HFF-Myc (cell line): ENCODE measurements around the gene ANKRD20A1.
"Not testable (repeated sequence)": the region's sequence is repeated elsewhere in the genome, so short reads cannot be mapped to it uniquely, and the experiment has no call there.

Source experiments
- DNase-seq: peaks from one replicate; pipeline ENCODE4 v3.0.0-alpha.2; 2011; ENCODE audit warnings: low read depth; ENCODE audit errors: extremely low read depth
- H3K4me3 ChIP-seq: replicated peaks from 2 replicates; pipeline ENCODE4 v1.5.1; 2011; ENCODE audit warnings: low read depth, mild to moderate bottlenecking, control low read depth, low read length

The ANKRD20A1 gene

GRCh38 chr9:67858871-67859270 lies at the start of gene ANKRD20A1:
Gene ANKRD20A1, plus strand, starts transcription at chr9:67858931. Its CDS starts 496 bp downstream, at chr9:67859427.
- DNase-seq, H3K4me3 ChIP-seq: not testable (repeated sequence)

- not testable (repeated sequence) for DNase-seq, H3K4me3 ChIP-seq
Observed at GRCh38 chr9:67832088-67832487, 26.6 kb upstream of the ANKRD20A1 start.
